ENCODE data around the gene SECISBP2.
A peak's percentile ranks its signal among the peaks of the same experiment; 100 is the strongest.

The SECISBP2 gene

GRCh38 chr9:89353989-89354388 lies 35.7 kb downstream of the SECISBP2 start:
- no CpG with 5 or more reads among the region's 3 CpGs for WGBS, 2 donors (ENCODE audit: extremely low coverage in 2 of 2, insufficient read length in 2 of 2, insufficient replicate concordance in 1 of 2)
- no peak overlapping the region for H2AK5ac ChIP-seq (ENCODE audit: low read depth, low read length)
- no peak for DNase-seq (ENCODE audit: low spot score)
- H4K91ac ChIP-seq (ENCODE audit: low read depth, low read length, poor library complexity), result no peak overlapping the region
- H3K36me3 ChIP-seq (replicated peaks in 1 of 2; ENCODE audit: control insufficient read depth in 2 of 2, insufficient read depth in 2 of 2, low read length in 2 of 2), result peaks cover 66 to 100% of the 10 kb centered on the region in 2 donors
- H3K79me1 ChIP-seq (ENCODE audit: low read depth, low read length), result no peaks in the 10 kb centered on the region
- no peaks in the 10 kb centered on the region for H3K27me3 ChIP-seq (ENCODE audit: control insufficient read depth in 3 of 3, insufficient read depth in 3 of 3, low read depth in 1 of 3, low read length in 3 of 3)
- no peak overlapping the region for H3K27ac ChIP-seq (replicated peaks; ENCODE audit: low read length)
- H3K14ac ChIP-seq (ENCODE audit: low read length), result no peak overlapping the region
- no peak overlapping the region for H3K9ac ChIP-seq (ENCODE audit: low read depth, low read length, poor library complexity)
- no peak overlapping the region for H3K4ac ChIP-seq (ENCODE audit: low read length)
- no peaks in the 10 kb centered on the region for H3K9me3 ChIP-seq (replicated peaks in 1 of 2; ENCODE audit: control insufficient read depth in 2 of 2, insufficient read depth in 1 of 2, low read depth in 1 of 2, low read length in 2 of 2)
- H3K4me1 ChIP-seq (ENCODE audit: control insufficient read depth in 2 of 2, insufficient read depth in 1 of 2, low read depth in 1 of 2, low read length in 2 of 2), result no peaks in the 10 kb centered on the region
- no peak overlapping the region for H2BK15ac ChIP-seq (ENCODE audit: low read length)
- no peak overlapping the region for H3K23ac ChIP-seq (ENCODE audit: low read depth, low read length, poor library complexity)
- H3K4me2 ChIP-seq (ENCODE audit: insufficient read depth, low read length, poor library complexity, severe bottlenecking), result no peak overlapping the region
- H2BK120ac ChIP-seq (ENCODE audit: low read depth, low read length), result no peak overlapping the region
- no peak overlapping the region for H3K4me3 ChIP-seq (ENCODE audit: low read length in 2 of 2)
- H3K18ac ChIP-seq (ENCODE audit: low read length), result no peak overlapping the region
- no peak overlapping the region for H2AFZ ChIP-seq (ENCODE audit: low read length)
- no peak overlapping the region for H2BK12ac ChIP-seq (ENCODE audit: low read length)
- H2BK5ac ChIP-seq (ENCODE audit: low read length), result no peak overlapping the region
- no peak overlapping the region for H4K8ac ChIP-seq (ENCODE audit: low read depth, low read length)

- no peak overlapping the region for H3K4me2 ChIP-seq (ENCODE audit: insufficient read depth, low read length, poor library complexity, severe bottlenecking)
- WGBS, 2 donors (ENCODE audit: extremely low coverage in 2 of 2, insufficient read length in 2 of 2, insufficient replicate concordance in 1 of 2), result no CpG with 5 or more reads among the region's 6 CpGs
Observed at GRCh38 chr9:89354471-89354870, 36.2 kb downstream of the SECISBP2 start.

GRCh38 chr9:89356782-89357181 lies 38.5 kb downstream of the SECISBP2 start:
- no CpG with 5 or more reads among the region's 2 CpGs for WGBS, 2 donors (ENCODE audit: extremely low coverage in 2 of 2, insufficient read length in 2 of 2, insufficient replicate concordance in 1 of 2)
- H3K4me3 ChIP-seq (ENCODE audit: low read length in 2 of 2), result no peak overlapping the region
- H4K8ac ChIP-seq (ENCODE audit: low read depth, low read length), result no peak overlapping the region
- no peak overlapping the region for H2AK5ac ChIP-seq (ENCODE audit: low read depth, low read length)
- no peak overlapping the region for H3K4ac ChIP-seq (ENCODE audit: low read length)
- peaks cover 60 to 99% of the 10 kb centered on the region in 2 donors for H3K36me3 ChIP-seq (replicated peaks in 1 of 2; ENCODE audit: control insufficient read depth in 2 of 2, insufficient read depth in 2 of 2, low read length in 2 of 2)
- no peaks in the 10 kb centered on the region for H3K4me1 ChIP-seq (ENCODE audit: control insufficient read depth in 2 of 2, insufficient read depth in 1 of 2, low read depth in 1 of 2, low read length in 2 of 2)
- no peak overlapping the region for H3K14ac ChIP-seq (ENCODE audit: low read length)
- no peak overlapping the region for H2BK120ac ChIP-seq (ENCODE audit: low read depth, low read length)
- no peak overlapping the region for H2BK12ac ChIP-seq (ENCODE audit: low read length)
- H4K91ac ChIP-seq (ENCODE audit: low read depth, low read length, poor library complexity), result no peak overlapping the region
- no peaks in the 10 kb centered on the region for H3K9me3 ChIP-seq (replicated peaks in 1 of 2; ENCODE audit: control insufficient read depth in 2 of 2, insufficient read depth in 1 of 2, low read depth in 1 of 2, low read length in 2 of 2)
- no peak overlapping the region for H3K27ac ChIP-seq (replicated peaks; ENCODE audit: low read length)
- no peak overlapping the region for H3K18ac ChIP-seq (ENCODE audit: low read length)
- H2BK15ac ChIP-seq (ENCODE audit: low read length), result no peak overlapping the region
- H3K23ac ChIP-seq (ENCODE audit: low read depth, low read length, poor library complexity), result no peak overlapping the region
- H3K4me2 ChIP-seq (ENCODE audit: insufficient read depth, low read length, poor library complexity, severe bottlenecking), result no peak overlapping the region
- H3K27me3 ChIP-seq (ENCODE audit: control insufficient read depth in 3 of 3, insufficient read depth in 3 of 3, low read depth in 1 of 3, low read length in 3 of 3), result no peaks in the 10 kb centered on the region
- DNase-seq (ENCODE audit: low spot score), result no peak
- H2BK5ac ChIP-seq (ENCODE audit: low read length), result no peak overlapping the region
- no peak overlapping the region for H3K9ac ChIP-seq (ENCODE audit: low read depth, low read length, poor library complexity)
- H3K79me1 ChIP-seq (ENCODE audit: low read depth, low read length), result no peaks in the 10 kb centered on the region
- H2AFZ ChIP-seq (ENCODE audit: low read length), result no peak overlapping the region

More at GRCh38 chr9:89354471-89354870, 36.2 kb downstream of the SECISBP2 start:
- H3K4me1 ChIP-seq (ENCODE audit: control insufficient read depth in 2 of 2, insufficient read depth in 1 of 2, low read depth in 1 of 2, low read length in 2 of 2), result no peaks in the 10 kb centered on the region
- no peak overlapping the region for H2BK15ac ChIP-seq (ENCODE audit: low read length)
- H3K14ac ChIP-seq (ENCODE audit: low read length), result no peak overlapping the region
- no peak overlapping the region for H3K4me3 ChIP-seq (ENCODE audit: low read length in 2 of 2)
- H3K9ac ChIP-seq (ENCODE audit: low read depth, low read length, poor library complexity), result no peak overlapping the region
- no peak overlapping the region for H4K91ac ChIP-seq (ENCODE audit: low read depth, low read length, poor library complexity)
- H3K9me3 ChIP-seq (replicated peaks in 1 of 2; ENCODE audit: control insufficient read depth in 2 of 2, insufficient read depth in 1 of 2, low read depth in 1 of 2, low read length in 2 of 2), result no peaks in the 10 kb centered on the region
- no peak overlapping the region for H2BK12ac ChIP-seq (ENCODE audit: low read length)
- no peak overlapping the region for H3K18ac ChIP-seq (ENCODE audit: low read length)
- H3K27me3 ChIP-seq (ENCODE audit: control insufficient read depth in 3 of 3, insufficient read depth in 3 of 3, low read depth in 1 of 3, low read length in 3 of 3), result no peaks in the 10 kb centered on the region
- H3K4ac ChIP-seq (ENCODE audit: low read length), result no peak overlapping the region
- H2AK5ac ChIP-seq (ENCODE audit: low read depth, low read length), result no peak overlapping the region
- H3K23ac ChIP-seq (ENCODE audit: low read depth, low read length, poor library complexity), result no peak overlapping the region
- peaks cover 66 to 99% of the 10 kb centered on the region in 2 donors for H3K36me3 ChIP-seq (replicated peaks in 1 of 2; ENCODE audit: control insufficient read depth in 2 of 2, insufficient read depth in 2 of 2, low read length in 2 of 2)
- H3K79me1 ChIP-seq (ENCODE audit: low read depth, low read length), result no peaks in the 10 kb centered on the region
- DNase-seq (ENCODE audit: low spot score), result no peak
- H4K8ac ChIP-seq (ENCODE audit: low read depth, low read length), result no peak overlapping the region
- no peak overlapping the region for H2AFZ ChIP-seq (ENCODE audit: low read length)
- H3K27ac ChIP-seq (replicated peaks; ENCODE audit: low read length), result no peak overlapping the region
- H2BK5ac ChIP-seq (ENCODE audit: low read length), result no peak overlapping the region
- no peak overlapping the region for H2BK120ac ChIP-seq (ENCODE audit: low read depth, low read length)

GRCh38 chr9:89357331-89358197 lies 39.3 kb downstream of the SECISBP2 start:
- no peak for DNase-seq (ENCODE audit: low spot score)
- no peak overlapping the region for H2AFZ ChIP-seq (ENCODE audit: low read length)
- H3K27ac ChIP-seq (replicated peaks; ENCODE audit: low read length), result no peak overlapping the region
- no peak overlapping the region for H2BK12ac ChIP-seq (ENCODE audit: low read length)
- no peaks in the 10 kb centered on the region for H3K4me1 ChIP-seq (ENCODE audit: control insufficient read depth in 2 of 2, insufficient read depth in 1 of 2, low read depth in 1 of 2, low read length in 2 of 2)
- no peak overlapping the region for H3K4me3 ChIP-seq (ENCODE audit: low read length in 2 of 2)
- no peak overlapping the region for H2BK120ac ChIP-seq (ENCODE audit: low read depth, low read length)
- no peak overlapping the region for H2AK5ac ChIP-seq (ENCODE audit: low read depth, low read length)
- peak overlapping the region; percentile 25 for H3K9ac ChIP-seq (ENCODE audit: low read depth, low read length, poor library complexity)
- peaks cover 56 to 99% of the 10 kb centered on the region in 2 donors for H3K36me3 ChIP-seq (replicated peaks in 1 of 2; ENCODE audit: control insufficient read depth in 2 of 2, insufficient read depth in 2 of 2, low read length in 2 of 2)
- no peaks in the 10 kb centered on the region for H3K9me3 ChIP-seq (replicated peaks in 1 of 2; ENCODE audit: control insufficient read depth in 2 of 2, insufficient read depth in 1 of 2, low read depth in 1 of 2, low read length in 2 of 2)
- no peak overlapping the region for H3K4me2 ChIP-seq (ENCODE audit: insufficient read depth, low read length, poor library complexity, severe bottlenecking)
- H3K18ac ChIP-seq (ENCODE audit: low read length), result no peak overlapping the region
- no peak overlapping the region for H4K8ac ChIP-seq (ENCODE audit: low read depth, low read length)
- H3K4ac ChIP-seq (ENCODE audit: low read length), result no peak overlapping the region
- no peak overlapping the region for H3K14ac ChIP-seq (ENCODE audit: low read length)
- no peak overlapping the region for H4K91ac ChIP-seq (ENCODE audit: low read depth, low read length, poor library complexity)
- H3K23ac ChIP-seq (ENCODE audit: low read depth, low read length, poor library complexity), result no peak overlapping the region
- WGBS, 2 donors (ENCODE audit: extremely low coverage in 2 of 2, insufficient read length in 2 of 2, insufficient replicate concordance in 1 of 2), result no CpG with 5 or more reads among the region's 8 CpGs
- no peak overlapping the region for H2BK15ac ChIP-seq (ENCODE audit: low read length)
- no peaks in the 10 kb centered on the region for H3K27me3 ChIP-seq (ENCODE audit: control insufficient read depth in 3 of 3, insufficient read depth in 3 of 3, low read depth in 1 of 3, low read length in 3 of 3)
- no peak overlapping the region for H2BK5ac ChIP-seq (ENCODE audit: low read length)
- no peaks in the 10 kb centered on the region for H3K79me1 ChIP-seq (ENCODE audit: low read depth, low read length)
